ENCODE results near the gene POU2F1. TPM values are rescaled to one million over a fixed set of nuclear protein-coding genes. Genes with fewer than 3 reads are reported as not detected.

The POU2F1 gene
- total and polyA plus RNA-seq, 2 donors (not counting 1 experiment from before 2014, with no cell fraction given): 5.2 to 48.8 TPM

GRCh38 chr1:167401260-167401873, 180.7 kb downstream of the POU2F1 start:
- H3K27ac Mint-ChIP-seq: peak overlapping the region; percentile 18
- WGBS (ENCODE audit: insufficient coverage): 87% methylated on average over 5 of the region's 8 CpGs

More at GRCh38 chr1:167401260-167401873, 180.7 kb downstream of the POU2F1 start:
- H3K9me3 ChIP-seq (ENCODE audit: control extremely low read depth in 1 of 3, control insufficient read depth in 2 of 3, insufficient read depth in 1 of 3, low read length in 2 of 3): no peaks in the 10 kb centered on the region
- TF ChIP-seq EZH2 (IDR thresholded peaks at IDR 0.05; ENCODE audit: borderline replicate concordance, insufficient read depth, low read depth, low read length, poor library complexity, severe bottlenecking) (no peak), CTCF (IDR thresholded peaks at IDR 0.05) (peak; percentile 82)
- Mint-ChIP-seq H3K4me1 (no peaks in the 10 kb centered on the region), H3K4me3 (no peak overlapping the region), H3K9me3 (ENCODE audit: insufficient read depth) (no peaks in the 10 kb centered on the region), H3K27me3 (no peaks in the 10 kb centered on the region)
- POLR2A ChIA-PET: no interaction called here
- intact Hi-C loops (cut with micrococcal nuclease): loop anchor here (1.0 kb wide), 4 partner anchors 41 to 152 kb away; partner anchors contain the start of gene CREG1
- no peaks in the 10 kb centered on the region for H3K27me3 ChIP-seq (replicated peaks in 1 of 4; ENCODE audit: control extremely low read depth in 1 of 4, control insufficient read depth in 3 of 4, insufficient read depth in 4 of 4, low read length in 3 of 4)
- no peak overlapping the region for H3K4me2 ChIP-seq (replicated peaks; ENCODE audit: low read depth, low read length, poor library complexity, severe bottlenecking)
- no peak overlapping the region for H2AFZ ChIP-seq (ENCODE audit: insufficient read depth, low read depth, low read length, poor library complexity, severe bottlenecking)
- no peaks in the 10 kb centered on the region for H4K20me1 ChIP-seq (ENCODE audit: control insufficient read depth, insufficient read depth, low read length, poor library complexity, severe bottlenecking)
- DNase-seq (peak; percentile 70), ATAC-seq (ENCODE audit: low read depth) (peak; percentile 76)
- no peak overlapping the region for H3K4me3 ChIP-seq (ENCODE audit: control extremely low read depth in 1 of 5, extremely low read depth in 1 of 5, insufficient read depth in 1 of 5, low read depth in 2 of 5, low read length in 4 of 5)
- no peak overlapping the region for H3K27ac ChIP-seq (ENCODE audit: low read length in 2 of 2)
- peaks cover 10 to 69% of the 10 kb centered on the region in 2 experiments for H3K36me3 ChIP-seq (replicated peaks in 1 of 2; ENCODE audit: control extremely low read depth in 1 of 2, control insufficient read depth in 1 of 2, extremely low read depth in 1 of 2, insufficient read depth in 2 of 2, low read length in 1 of 2)
- H3K9ac ChIP-seq (ENCODE audit: low read length): no peak overlapping the region
- no peaks in the 10 kb centered on the region for H3K4me1 ChIP-seq (ENCODE audit: control insufficient read depth in 2 of 2, insufficient read depth in 2 of 2, low read length in 2 of 2)
- CTCF ChIA-PET: interaction anchor here (0.7 to 4.4 kb wide), 29 partner anchors 8 to 286 kb away, joined by 3 to 75 read pairs (median 4); partner anchors contain the start of gene CREG1
- no peaks in the 10 kb centered on the region for H3K79me2 ChIP-seq (ENCODE audit: control insufficient read depth, insufficient read depth, low read length)
